B cell (primary cell): ENCODE results near the gene SUOX.

Experiments used
- CTCF ChIP-seq: fragments of 200-600 bp; IDR thresholded peaks from one replicate; pipeline ENCODE4 v1.8.0; 2022; ENCODE audit warnings: antibody characterized with exemption, mild to moderate bottlenecking
- EZH2 ChIP-seq: IDR thresholded peaks from 2 replicates; pipeline ENCODE4 v1.6.1; 2012; ENCODE audit warnings: borderline replicate concordance, low read depth, mild to moderate bottlenecking, moderate library complexity, low read length; ENCODE audit not compliant: insufficient read depth, poor library complexity, severe bottlenecking

DNA sequence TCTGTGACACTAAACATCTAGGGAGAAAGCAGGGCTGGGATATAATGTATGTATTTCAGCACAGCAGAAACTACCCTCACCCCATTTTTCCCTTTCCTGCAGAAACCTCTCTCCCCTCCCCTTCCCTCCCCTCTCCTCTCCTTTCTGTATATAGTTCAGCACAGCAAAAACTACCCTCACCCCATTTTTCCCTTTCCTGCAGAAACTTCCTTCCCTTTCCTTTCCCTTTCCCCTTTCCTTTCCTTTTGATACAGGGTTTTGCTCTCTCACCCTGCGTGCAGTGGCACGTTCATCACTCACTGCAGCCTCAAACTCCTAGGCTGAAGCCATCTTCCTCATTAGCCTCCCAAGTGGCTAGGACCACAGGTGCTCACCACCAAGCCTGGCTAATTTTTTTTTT, 33.3 kb upstream of the SUOX start:
- TF ChIP-seq CTCF, result no peak
- TF ChIP-seq EZH2, result no peak
